KMS-11 (cell line): ENCODE data around the gene EGFL7.

ENCODE experiments used
- H2AFZ ChIP-seq: fragments of 200-600 bp; sonication (generic); 2 replicates; pipeline ENCODE4 v1.6.1; 2016; ENCODE audit warnings: antibody characterized with exemption, mixed run types, low read depth
- H3K27ac ChIP-seq: fragments of 200-600 bp; sonication (generic); 2 replicates; pipeline ENCODE4 v1.6.1; 2016; ENCODE audit warnings: mild to moderate bottlenecking, mixed run types
- H3K27me3 ChIP-seq: fragments of 200-600 bp; sonication (generic); 2 replicates; pipeline ENCODE4 v1.6.1; 2017; ENCODE audit warnings: mild to moderate bottlenecking, low read depth, mixed run types, moderate library complexity; ENCODE audit not compliant: insufficient read depth
- H3K36me3 ChIP-seq: fragments of 200-600 bp; sonication (generic); 2 replicates; pipeline ENCODE4 v1.6.1; 2017; ENCODE audit warnings: mild to moderate bottlenecking, mixed run types; ENCODE audit not compliant: insufficient read depth
- H3K4me1 ChIP-seq: fragments of 200-600 bp; sonication (generic); 2 replicates; pipeline ENCODE4 v1.6.1; 2016; ENCODE audit warnings: mild to moderate bottlenecking, low read depth, mixed run types; ENCODE audit not compliant: poor library complexity, severe bottlenecking
- H3K4me2 ChIP-seq: fragments of 200-600 bp; sonication (generic); 2 replicates; pipeline ENCODE4 v1.7.0; 2016; ENCODE audit warnings: mild to moderate bottlenecking, mixed run types
- H3K4me3 ChIP-seq: fragments of 200-600 bp; sonication (generic); IDR thresholded peaks from 2 replicates; pipeline ENCODE4 v1.6.1; 2017; ENCODE audit warnings: low read depth, low read length, mixed read lengths; ENCODE audit not compliant: insufficient read depth
- H3K79me2 ChIP-seq: fragments of 200-600 bp; sonication (generic); 2 replicates; pipeline ENCODE4 v1.6.1; 2016; ENCODE audit warnings: low read depth, mixed run types; ENCODE audit not compliant: insufficient read depth
- H3K9ac ChIP-seq: fragments of 200-600 bp; sonication (generic); 2 replicates; pipeline ENCODE4 v1.6.1; 2016; ENCODE audit warnings: mild to moderate bottlenecking, mixed run types
- H4K20me1 ChIP-seq: fragments of 200-600 bp; sonication (generic); 2 replicates; pipeline ENCODE4 v1.6.1; 2016; ENCODE audit warnings: mild to moderate bottlenecking, mixed run types; ENCODE audit not compliant: insufficient read depth
- CTCF ChIP-seq: fragments of 200-600 bp; sonication (generic); conservative IDR thresholded peaks from 2 replicates; pipeline ENCODE4 v1.6.1; 2017; ENCODE audit warnings: low read depth, mild to moderate bottlenecking, antibody characterized with exemption, low read length, moderate library complexity, mixed read lengths

The EGFL7 gene

DNA sequence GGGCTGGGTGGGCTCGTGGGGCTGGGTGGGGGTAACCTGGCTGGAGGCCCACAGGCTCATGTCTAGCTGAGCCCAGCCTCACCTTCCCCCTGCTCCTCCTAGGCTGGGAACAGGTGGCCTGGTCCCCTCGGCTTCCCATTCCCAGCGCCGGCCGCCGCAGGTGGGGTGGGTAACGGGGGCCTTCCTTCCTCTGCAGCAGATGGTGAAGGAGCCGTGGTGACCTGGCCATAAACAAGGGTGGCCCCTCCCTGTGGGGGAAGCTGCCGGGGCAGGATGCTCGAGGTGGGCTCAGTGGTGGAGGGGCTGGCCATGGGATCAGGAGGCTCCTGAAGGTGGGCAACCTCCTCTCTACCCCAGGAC is 41.0 kb upstream of the EGFL7 start:
- Histone ChIP-seq H3K4me3 (no peak overlapping the region), H3K27me3 (peaks cover 98% of the 10 kb centered on the region), H3K27ac (no peak overlapping the region), H3K36me3 (no peaks in the 10 kb centered on the region), H3K4me1 (no peaks in the 10 kb centered on the region), H3K79me2 (no peaks in the 10 kb centered on the region), H2AFZ (no peak overlapping the region), H3K9ac (no peak overlapping the region), H3K4me2 (no peak overlapping the region), H4K20me1 (no peaks in the 10 kb centered on the region)
- TF ChIP-seq CTCF = no peak

GRCh38 chr9:136622538-136622948 is 40.2 kb upstream of the EGFL7 start:
- Histone ChIP-seq H2AFZ (no peak overlapping the region), H3K27ac (no peak overlapping the region), H3K4me2 (no peak overlapping the region), H3K9ac (no peak overlapping the region), H3K27me3 (peaks cover 98% of the 10 kb centered on the region), H3K79me2 (no peaks in the 10 kb centered on the region), H3K4me3 (no peak overlapping the region), H3K36me3 (no peaks in the 10 kb centered on the region), H3K4me1 (no peaks in the 10 kb centered on the region), H4K20me1 (no peaks in the 10 kb centered on the region)
- TF ChIP-seq CTCF = no peak

DNA sequence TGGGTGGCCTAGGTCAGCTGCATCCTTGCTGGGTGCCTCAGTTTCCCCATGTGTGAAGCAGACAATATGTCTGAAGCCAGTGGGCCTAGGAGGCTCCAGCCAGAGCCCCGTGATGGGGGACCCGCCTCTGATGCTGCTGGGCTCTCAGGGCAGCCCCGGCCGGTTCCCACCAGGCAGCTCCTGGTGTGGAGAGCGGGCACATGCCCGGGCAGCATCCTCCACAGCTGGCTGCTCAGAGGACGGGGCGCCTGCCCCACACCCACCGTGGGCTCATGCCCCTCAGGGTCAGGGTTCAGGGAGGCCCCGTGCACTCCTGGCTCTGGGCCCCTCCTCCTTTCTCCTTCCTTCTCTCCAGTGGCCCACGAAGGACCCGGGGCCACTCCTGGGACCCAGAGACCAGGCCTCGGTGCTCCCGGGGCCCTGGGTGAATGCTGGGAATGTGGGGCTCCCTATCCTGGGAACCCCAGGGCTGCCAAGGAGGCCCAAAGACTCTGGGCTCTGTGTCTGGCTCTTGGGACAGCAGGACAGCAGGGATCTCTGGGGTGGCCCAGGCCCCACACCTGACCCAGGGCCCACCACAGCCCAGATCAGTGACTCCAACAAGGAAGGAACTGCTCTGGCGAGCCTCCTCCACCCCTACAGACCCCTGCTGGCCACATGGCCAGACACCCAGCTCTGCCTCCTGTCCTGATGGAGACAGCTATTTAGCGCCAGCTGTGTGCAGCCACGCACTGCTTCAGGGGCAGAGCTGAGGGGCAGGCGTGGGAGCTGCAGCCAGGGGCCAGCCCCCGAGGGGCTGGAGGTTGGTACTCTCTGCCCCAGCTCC is 39.5 kb upstream of the EGFL7 start:
- Histone ChIP-seq H3K27ac (no peak overlapping the region), H3K27me3 (peaks cover 98% of the 10 kb centered on the region), H3K4me3 (no peak overlapping the region), H4K20me1 (no peaks in the 10 kb centered on the region), H3K9ac (no peak overlapping the region), H2AFZ (no peak overlapping the region), H3K79me2 (no peaks in the 10 kb centered on the region), H3K36me3 (no peaks in the 10 kb centered on the region), H3K4me2 (no peak overlapping the region), H3K4me1 (no peaks in the 10 kb centered on the region)
- no peak for TF ChIP-seq CTCF

- no peaks in the 10 kb centered on the region for H4K20me1 ChIP-seq
- no peaks in the 10 kb centered on the region for H3K4me1 ChIP-seq
- H3K36me3 ChIP-seq = no peaks in the 10 kb centered on the region
- H3K27me3 ChIP-seq = peaks cover 98% of the 10 kb centered on the region
- no peak overlapping the region for H3K4me3 ChIP-seq
- no peak overlapping the region for H3K9ac ChIP-seq
- no peaks in the 10 kb centered on the region for H3K79me2 ChIP-seq
- H3K27ac ChIP-seq = no peak overlapping the region
- H3K4me2 ChIP-seq = no peak overlapping the region
- no peak for TF ChIP-seq CTCF
- no peak overlapping the region for H2AFZ ChIP-seq
Observed at GRCh38 chr9:136623842-136624183, 38.9 kb upstream of the EGFL7 start.
